ENCODE measurements around the gene PARN. TPM values are rescaled to one million over a fixed set of nuclear protein-coding genes. Genes with fewer than 3 reads are reported as not detected.

Gene PARN
- total and polyA plus RNA-seq, 2 of the 4 experiments (the other 2 are of a cell fraction), result 24.6 to 25.1 TPM

DNA sequence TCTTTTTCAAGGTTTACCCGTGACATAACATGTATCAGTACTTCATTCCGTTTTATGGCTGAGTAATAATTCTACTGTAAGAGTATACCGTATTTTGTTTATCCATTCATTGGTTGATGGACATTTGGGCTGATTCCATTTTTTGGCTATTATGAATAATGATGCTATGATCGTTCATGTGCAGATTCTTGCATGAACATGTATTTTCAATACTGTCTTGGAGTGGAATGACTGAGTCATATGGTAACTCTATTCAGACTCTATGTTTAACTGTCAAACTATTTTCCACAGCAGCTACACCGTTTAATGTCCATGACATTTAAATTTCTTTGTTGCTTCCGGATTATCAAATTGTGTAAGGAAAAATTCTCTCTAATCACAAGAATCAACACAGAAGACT, 20.6 kb upstream of the PARN start:
- no TSS peak for BruUV-seq (replicated peaks)
- ChIA-PET POLR2A (ENCODE audit: unreplicated experiment) (no interaction called here), CTCF (interaction anchor here (0.5 kb wide), 1 partner anchor 790 kb away, joined by 5 read pairs; no protein-coding TSS in a partner anchor)
- H2BK120ac ChIP-seq (ENCODE audit: low read depth, low read length), result no peak overlapping the region
- no peaks in the 10 kb centered on the region for H3K9me3 ChIP-seq (ENCODE audit: control insufficient read depth, insufficient read depth, low read length)
- H2BK5ac ChIP-seq (ENCODE audit: low read depth, low read length, poor library complexity, severe bottlenecking), result no peak overlapping the region
- no peaks in the 10 kb centered on the region for H3K9me1 ChIP-seq (ENCODE audit: insufficient read depth, low read length)
- dilution Hi-C loops (cut with HindIII; ENCODE audit: low sequenced_read_pairs, unreplicated experiment), result no loop called here
- no peak overlapping the region for H3K4me2 ChIP-seq (ENCODE audit: low read depth, low read length)
- intact Hi-C loops (cut with micrococcal nuclease), result loop anchor here (1.0 kb wide), 1 partner anchor 8 kb away; no protein-coding TSS in a partner anchor
- H2BK15ac ChIP-seq (ENCODE audit: low read depth, low read length), result no peak overlapping the region
- H3K27me3 ChIP-seq (ENCODE audit: control insufficient read depth, insufficient read depth, low read length), result no peaks in the 10 kb centered on the region
- H3K18ac ChIP-seq (ENCODE audit: low read depth, low read length), result no peak overlapping the region
- H2BK20ac ChIP-seq (ENCODE audit: low read depth, low read length), result no peak overlapping the region
- in situ Hi-C loops (cut with MboI; ENCODE audit: low sequenced_read_pairs), result no loop called here
- no peaks in the 10 kb centered on the region for H3K4me1 ChIP-seq (ENCODE audit: control insufficient read depth, insufficient read depth, low read length)
- H3K14ac ChIP-seq (replicated peaks; ENCODE audit: low read depth, low read length), result no peak overlapping the region
- H3K4ac ChIP-seq (ENCODE audit: low read depth, low read length), result no peak overlapping the region
- TF ChIP-seq RAD21 (IDR thresholded peaks at IDR 0.05; ENCODE audit: low read length), result no peak
- TF ChIP-seq MXI1 (IDR thresholded peaks at IDR 0.05; ENCODE audit: borderline replicate concordance, low read depth, low read length), result no peak
- TF ChIP-seq MAFK (IDR thresholded peaks at IDR 0.05; ENCODE audit: low read depth, low read length), result no peak
- TF ChIP-seq BHLHE40 (IDR thresholded peaks at IDR 0.05; ENCODE audit: low read depth, low read length), result no peak
- no peak for TF ChIP-seq CHD1 (IDR thresholded peaks at IDR 0.05; ENCODE audit: low read depth, low read length)
- no peak for TF ChIP-seq NFE2L2 (IDR thresholded peaks at IDR 0.05; ENCODE audit: low read depth, low read length)
- TF ChIP-seq CEBPB (IDR thresholded peaks at IDR 0.05; ENCODE audit: low read depth, low read length), result no peak
- TF ChIP-seq, protein P1, sequence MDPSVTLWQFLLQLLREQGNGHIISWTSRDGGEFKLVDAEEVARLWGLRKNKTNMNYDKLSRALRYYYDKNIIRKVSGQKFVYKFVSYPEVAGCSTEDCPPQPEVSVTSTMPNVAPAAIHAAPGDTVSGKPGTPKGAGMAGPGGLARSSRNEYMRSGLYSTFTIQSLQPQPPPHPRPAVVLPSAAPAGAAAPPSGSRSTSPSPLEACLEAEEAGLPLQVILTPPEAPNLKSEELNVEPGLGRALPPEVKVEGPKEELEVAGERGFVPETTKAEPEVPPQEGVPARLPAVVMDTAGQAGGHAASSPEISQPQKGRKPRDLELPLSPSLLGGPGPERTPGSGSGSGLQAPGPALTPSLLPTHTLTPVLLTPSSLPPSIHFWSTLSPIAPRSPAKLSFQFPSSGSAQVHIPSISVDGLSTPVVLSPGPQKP (IDR thresholded peaks at IDR 0.05; ENCODE audit: borderline replicate concordance, low read depth, low read length), result no peak
- TF ChIP-seq RFX5 (IDR thresholded peaks at IDR 0.05; ENCODE audit: low read depth, low read length), result no peak
- TF ChIP-seq, protein P2, sequence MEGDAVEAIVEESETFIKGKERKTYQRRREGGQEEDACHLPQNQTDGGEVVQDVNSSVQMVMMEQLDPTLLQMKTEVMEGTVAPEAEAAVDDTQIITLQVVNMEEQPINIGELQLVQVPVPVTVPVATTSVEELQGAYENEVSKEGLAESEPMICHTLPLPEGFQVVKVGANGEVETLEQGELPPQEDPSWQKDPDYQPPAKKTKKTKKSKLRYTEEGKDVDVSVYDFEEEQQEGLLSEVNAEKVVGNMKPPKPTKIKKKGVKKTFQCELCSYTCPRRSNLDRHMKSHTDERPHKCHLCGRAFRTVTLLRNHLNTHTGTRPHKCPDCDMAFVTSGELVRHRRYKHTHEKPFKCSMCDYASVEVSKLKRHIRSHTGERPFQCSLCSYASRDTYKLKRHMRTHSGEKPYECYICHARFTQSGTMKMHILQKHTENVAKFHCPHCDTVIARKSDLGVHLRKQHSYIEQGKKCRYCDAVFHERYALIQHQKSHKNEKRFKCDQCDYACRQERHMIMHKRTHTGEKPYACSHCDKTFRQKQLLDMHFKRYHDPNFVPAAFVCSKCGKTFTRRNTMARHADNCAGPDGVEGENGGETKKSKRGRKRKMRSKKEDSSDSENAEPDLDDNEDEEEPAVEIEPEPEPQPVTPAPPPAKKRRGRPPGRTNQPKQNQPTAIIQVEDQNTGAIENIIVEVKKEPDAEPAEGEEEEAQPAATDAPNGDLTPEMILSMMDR (conservative IDR thresholded peaks at IDR 0.05; ENCODE audit: low read depth, low read length), result no peak
- no peak for TF ChIP-seq MAZ (IDR thresholded peaks at IDR 0.05; ENCODE audit: borderline replicate concordance, low read depth, low read length)
- no peak for TF ChIP-seq RCOR1 (IDR thresholded peaks at IDR 0.05; ENCODE audit: insufficient replicate concordance, low read length)
- no peak for TF ChIP-seq FOS (IDR thresholded peaks at IDR 0.05; ENCODE audit: low read depth, low read length)
- TF ChIP-seq, protein P3, sequence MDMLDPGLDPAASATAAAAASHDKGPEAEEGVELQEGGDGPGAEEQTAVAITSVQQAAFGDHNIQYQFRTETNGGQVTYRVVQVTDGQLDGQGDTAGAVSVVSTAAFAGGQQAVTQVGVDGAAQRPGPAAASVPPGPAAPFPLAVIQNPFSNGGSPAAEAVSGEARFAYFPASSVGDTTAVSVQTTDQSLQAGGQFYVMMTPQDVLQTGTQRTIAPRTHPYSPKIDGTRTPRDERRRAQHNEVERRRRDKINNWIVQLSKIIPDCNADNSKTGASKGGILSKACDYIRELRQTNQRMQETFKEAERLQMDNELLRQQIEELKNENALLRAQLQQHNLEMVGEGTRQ (IDR thresholded peaks at IDR 0.05; ENCODE audit: low read depth, low read length), result no peak
- no peak for TF ChIP-seq POLR2A (IDR thresholded peaks at IDR 0.05; ENCODE audit: low read depth, low read length)
- TF ChIP-seq SMC3 (IDR thresholded peaks at IDR 0.05; ENCODE audit: low read depth, low read length), result no peak
- no peak overlapping the region for H3K27ac ChIP-seq (ENCODE audit: insufficient read depth, low read length)
- no peak overlapping the region for H3K23ac ChIP-seq (ENCODE audit: low read depth, low read length)
- H4K5ac ChIP-seq (ENCODE audit: low read depth, low read length), result no peak overlapping the region
- no peak overlapping the region for H2AK9ac ChIP-seq (replicated peaks; ENCODE audit: low read depth, low read length, poor library complexity)
- no peak overlapping the region for H3K9ac ChIP-seq (ENCODE audit: low read depth, low read length)
- WGBS, 2 experiments (ENCODE audit: extremely low coverage in 2 of 2, insufficient read length in 1 of 2), result no CpG with 5 or more reads among the region's 6 CpGs
- no peak overlapping the region for H2AFZ ChIP-seq (replicated peaks; ENCODE audit: low read length, poor library complexity)
- H2AK5ac ChIP-seq (ENCODE audit: low read depth, low read length), result no peak overlapping the region
- H3K56ac ChIP-seq (ENCODE audit: extremely low read depth, insufficient read depth, low read length), result no peak overlapping the region
- no peak overlapping the region for H4K91ac ChIP-seq (ENCODE audit: insufficient read depth, low read depth, low read length)
- ATAC-seq (ENCODE audit: low read depth), result no peak; the same call in 1 of the 2 replicates
- no peaks in the 10 kb centered on the region; the same call in 1 of the 2 replicates for H4K20me1 ChIP-seq (ENCODE audit: insufficient read depth, low read length)
- peaks cover 48% of the 10 kb centered on the region for H3K36me3 ChIP-seq (ENCODE audit: control insufficient read depth, insufficient read depth, low read length)
- H3K79me1 ChIP-seq (ENCODE audit: low read depth in 1 of 2, low read length in 2 of 2), result peaks cover 14% of the 10 kb centered on the region in 2 experiments
- no peak overlapping the region for H3K4me3 ChIP-seq (ENCODE audit: insufficient read depth, low read depth, low read length)
- DNase-seq, result no peak
- no peak overlapping the region for H4K8ac ChIP-seq (ENCODE audit: low read depth in 2 of 2, low read length in 2 of 2)
